ENCODE results near the gene EPHA4.

- TF ChIP-seq, protein P1, sequence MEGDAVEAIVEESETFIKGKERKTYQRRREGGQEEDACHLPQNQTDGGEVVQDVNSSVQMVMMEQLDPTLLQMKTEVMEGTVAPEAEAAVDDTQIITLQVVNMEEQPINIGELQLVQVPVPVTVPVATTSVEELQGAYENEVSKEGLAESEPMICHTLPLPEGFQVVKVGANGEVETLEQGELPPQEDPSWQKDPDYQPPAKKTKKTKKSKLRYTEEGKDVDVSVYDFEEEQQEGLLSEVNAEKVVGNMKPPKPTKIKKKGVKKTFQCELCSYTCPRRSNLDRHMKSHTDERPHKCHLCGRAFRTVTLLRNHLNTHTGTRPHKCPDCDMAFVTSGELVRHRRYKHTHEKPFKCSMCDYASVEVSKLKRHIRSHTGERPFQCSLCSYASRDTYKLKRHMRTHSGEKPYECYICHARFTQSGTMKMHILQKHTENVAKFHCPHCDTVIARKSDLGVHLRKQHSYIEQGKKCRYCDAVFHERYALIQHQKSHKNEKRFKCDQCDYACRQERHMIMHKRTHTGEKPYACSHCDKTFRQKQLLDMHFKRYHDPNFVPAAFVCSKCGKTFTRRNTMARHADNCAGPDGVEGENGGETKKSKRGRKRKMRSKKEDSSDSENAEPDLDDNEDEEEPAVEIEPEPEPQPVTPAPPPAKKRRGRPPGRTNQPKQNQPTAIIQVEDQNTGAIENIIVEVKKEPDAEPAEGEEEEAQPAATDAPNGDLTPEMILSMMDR (IDR thresholded peaks at IDR 0.05) = no peak
- TF ChIP-seq POLR2AphosphoS5 (IDR thresholded peaks at IDR 0.05) = no peak
- no peak for TF ChIP-seq POLR2A (IDR thresholded peaks at IDR 0.05)
These were observed 95.9 kb downstream of the EPHA4 start for GRCh38 chr2:221476195-221476594.

Data from prostate gland (tissue), 2 donors.